ENCODE data around the gene SRGAP2C.
"Not testable (repeated sequence)": the region's sequence is repeated elsewhere in the genome, so short reads cannot be mapped to it uniquely, and the experiment has no call there.

SRGAP2C gene

GRCh38 chr1:121230636-121231035 lies 45.9 kb downstream of the SRGAP2C start:
- not testable (repeated sequence) for DNase-seq

- DNase-seq, result not testable (repeated sequence)
Measured at GRCh38 chr1:121232445-121233125, 47.8 kb downstream of the SRGAP2C start.

- not testable (repeated sequence) for DNase-seq
Measured at GRCh38 chr1:121234090-121234759, 49.5 kb downstream of the SRGAP2C start.

GRCh38 chr1:121238384-121238783 lies 53.6 kb downstream of the SRGAP2C start:
- not testable (repeated sequence) for DNase-seq

- DNase-seq, result not testable (repeated sequence)
Measured at GRCh38 chr1:121243913-121244312, 59.1 kb downstream of the SRGAP2C start.

GRCh38 chr1:121246399-121246798 lies 61.6 kb downstream of the SRGAP2C start:
- not testable (repeated sequence) for DNase-seq

- not testable (repeated sequence) for DNase-seq
Measured at GRCh38 chr1:121252656-121253055, 67.9 kb downstream of the SRGAP2C start.

GRCh38 chr1:121254618-121255017 lies 69.8 kb downstream of the SRGAP2C start:
- DNase-seq, result not testable (repeated sequence)

- not testable (repeated sequence) for DNase-seq
Measured at GRCh38 chr1:121257632-121258031, 72.9 kb downstream of the SRGAP2C start.

GRCh38 chr1:121258134-121258533 lies 73.4 kb downstream of the SRGAP2C start:
- not testable (repeated sequence) for DNase-seq

GRCh38 chr1:121260205-121260604 lies 75.4 kb downstream of the SRGAP2C start:
- not testable (repeated sequence) for DNase-seq

GRCh38 chr1:121262163-121262562 lies 77.4 kb downstream of the SRGAP2C start:
- DNase-seq, result not testable (repeated sequence)

- DNase-seq, result peak in 1 of 2 donors; percentile 2
Measured at GRCh38 chr1:121263789-121264244, 79.0 kb downstream of the SRGAP2C start.

GRCh38 chr1:121267072-121267471 lies 82.3 kb downstream of the SRGAP2C start:
- not testable (repeated sequence) for DNase-seq

GRCh38 chr1:121269309-121269708 lies 84.5 kb downstream of the SRGAP2C start:
- DNase-seq, result not testable (repeated sequence)

GRCh38 chr1:121269973-121270372 lies 85.2 kb downstream of the SRGAP2C start:
- DNase-seq, result not testable (repeated sequence)

- DNase-seq, result not testable (repeated sequence)
Measured at GRCh38 chr1:121271143-121271715, 86.5 kb downstream of the SRGAP2C start.

GRCh38 chr1:121275435-121275834 lies 90.7 kb downstream of the SRGAP2C start:
- DNase-seq, result not testable (repeated sequence)

- DNase-seq, result not testable (repeated sequence)
Measured at GRCh38 chr1:121278202-121278601, 93.4 kb downstream of the SRGAP2C start.

GRCh38 chr1:121278777-121279547 lies 94.2 kb downstream of the SRGAP2C start:
- DNase-seq, result not testable (repeated sequence)

- DNase-seq, result not testable (repeated sequence)
Measured at GRCh38 chr1:121279548-121279898, 94.7 kb downstream of the SRGAP2C start.

GRCh38 chr1:121280699-121281317 lies 96.0 kb downstream of the SRGAP2C start:
- not testable (repeated sequence) for DNase-seq
